HK-2 (cell line): ENCODE data around the gene DMRT1.
"Not testable (repeated sequence)": the region's sequence is repeated elsewhere in the genome, so short reads cannot be mapped to it uniquely, and the experiment has no call there.

Experiments used
- DNase-seq: peaks from one replicate; pipeline ENCODE4 v3.0.0-alpha.2; 2018; ENCODE audit not compliant: unreplicated experiment

The DMRT1 gene

DNA sequence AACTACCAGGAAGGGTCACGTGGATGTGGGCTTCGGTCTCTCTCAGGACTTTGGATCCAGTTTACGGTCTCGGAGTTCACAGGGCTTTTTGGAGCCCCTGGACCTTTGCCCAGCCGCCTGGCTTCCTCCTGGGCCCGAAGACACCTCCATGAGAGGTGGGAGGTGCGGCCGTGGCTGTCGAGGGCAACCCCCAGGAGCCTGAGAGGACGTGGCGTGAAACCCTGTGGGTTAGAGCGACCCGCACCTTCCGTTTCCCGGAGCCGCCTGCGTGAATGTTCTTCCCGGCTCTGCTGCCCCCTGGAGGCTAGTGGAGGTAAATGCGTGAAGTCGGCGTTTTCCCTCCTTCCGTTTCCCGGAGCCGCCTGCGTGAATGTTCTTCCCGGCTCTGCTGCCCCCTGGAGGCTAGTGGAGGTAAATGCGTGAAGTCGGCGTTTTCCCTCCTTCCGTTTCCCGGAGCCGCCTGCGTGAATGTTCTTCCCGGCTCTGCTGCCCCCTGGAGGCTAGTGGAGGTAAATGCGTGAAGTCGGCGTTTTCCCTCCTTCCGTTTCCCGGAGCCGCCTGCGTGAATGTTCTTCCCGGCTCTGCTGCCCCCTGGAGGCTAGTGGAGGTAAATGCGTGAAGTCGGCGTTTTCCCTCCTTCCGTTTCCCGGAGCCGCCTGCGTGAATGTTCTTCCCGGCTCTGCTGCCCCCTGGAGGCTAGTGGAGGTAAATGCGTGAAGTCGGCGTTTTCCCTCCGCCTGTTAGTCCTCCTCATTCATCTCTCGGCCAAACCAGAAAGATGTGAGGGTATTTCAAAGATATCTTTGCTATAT lies 157.0 kb downstream of the DMRT1 start:
- not testable (repeated sequence) for DNase-seq

- no peak for DNase-seq
Measured at GRCh38 chr9:1001838-1002237, 160.3 kb downstream of the DMRT1 start.

- no peak for DNase-seq
Measured at GRCh38 chr9:1002678-1003077, 161.2 kb downstream of the DMRT1 start.

DNA sequence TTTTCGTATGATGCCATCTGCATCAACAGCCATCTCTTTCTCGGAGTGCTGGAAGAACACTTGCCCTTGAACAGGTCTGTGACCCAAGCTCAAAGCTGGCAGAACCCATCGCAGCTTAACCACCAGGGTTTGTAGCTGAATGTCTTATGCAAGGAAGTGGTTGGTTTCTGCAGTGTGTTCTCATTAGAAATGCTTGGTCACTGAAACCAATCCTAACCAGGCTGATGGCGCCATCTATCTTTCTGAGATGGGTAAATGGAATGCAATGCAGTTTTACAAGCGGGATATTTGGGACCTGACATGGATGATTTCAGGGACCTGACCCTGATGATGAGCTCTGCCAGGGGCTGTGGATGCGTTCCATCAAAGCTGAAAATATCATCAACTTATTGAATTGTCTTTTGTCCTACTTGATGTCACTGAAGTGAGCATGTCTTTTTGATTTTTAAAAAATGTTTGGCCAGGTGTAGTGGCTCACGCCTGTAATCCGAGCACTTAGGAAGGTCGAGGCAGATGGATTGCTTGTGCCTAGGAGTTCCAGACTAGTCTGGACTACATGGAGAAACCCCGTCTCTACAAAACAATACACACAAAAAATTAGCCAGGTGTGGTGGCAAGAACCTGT lies 163.7 kb downstream of the DMRT1 start:
- peak; percentile 16 for DNase-seq

GRCh38 chr9:1007312-1007711 lies 165.8 kb downstream of the DMRT1 start:
- DNase-seq: no peak

DNA sequence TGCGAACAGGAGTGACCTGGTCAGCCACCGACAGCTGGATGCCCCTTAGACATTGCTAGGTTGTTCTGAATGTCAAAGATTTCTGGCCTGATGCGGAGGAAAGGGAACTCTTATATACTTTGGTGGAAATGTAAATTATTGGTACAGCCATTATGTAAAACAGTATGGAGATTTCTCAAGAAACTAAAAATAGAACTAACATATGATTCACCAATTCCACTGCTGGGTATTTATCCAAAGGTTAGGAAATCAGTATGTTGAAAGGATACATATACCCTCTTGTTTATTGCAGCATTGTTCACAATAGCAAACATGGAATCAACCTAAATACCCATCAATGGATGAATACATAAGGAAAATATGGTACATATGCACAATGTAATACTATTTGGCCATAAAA lies 166.7 kb downstream of the DMRT1 start:
- no peak for DNase-seq

- DNase-seq: peak; percentile 78
Measured at GRCh38 chr9:1009101-1009707, 167.7 kb downstream of the DMRT1 start.

GRCh38 chr9:1013021-1013420 lies 171.5 kb downstream of the DMRT1 start:
- no peak for DNase-seq

DNA sequence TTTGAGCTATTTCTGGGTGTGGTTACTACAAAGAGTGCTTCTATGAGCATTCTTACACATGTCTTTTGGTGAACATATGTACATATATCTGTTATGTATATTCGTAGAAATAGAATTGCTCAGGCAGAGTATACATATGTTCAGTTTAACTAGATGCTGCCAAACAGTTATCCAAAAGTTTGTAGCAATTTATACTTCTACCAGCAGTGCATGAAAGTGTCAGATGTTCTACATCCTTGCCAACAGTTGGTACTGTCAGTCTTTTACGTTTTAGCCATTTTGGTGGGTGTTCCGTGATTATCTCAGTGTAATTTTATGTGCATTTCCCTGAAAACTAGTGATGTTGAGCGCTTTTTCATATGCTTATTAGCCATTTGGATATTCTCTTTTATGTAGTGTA lies 172.7 kb downstream of the DMRT1 start:
- no peak for DNase-seq

- no peak for DNase-seq
Measured at GRCh38 chr9:1014640-1015039, 173.1 kb downstream of the DMRT1 start.

- DNase-seq: no peak
Measured at GRCh38 chr9:1018121-1018520, 176.6 kb downstream of the DMRT1 start.
